HL-60/S4 (cell line): Measurements from ENCODE around the gene BBS2.
"Not testable (repeated sequence)": the region's sequence is repeated elsewhere in the genome, so short reads cannot be mapped to it uniquely, and the experiment has no call there.

Experiments
- in situ Hi-C: fragments of 300-500 bp; cut with MboI; formaldehyde crosslinking; loops from 2 replicates; pipeline ENCODE4 v1.14.3; 2022; ENCODE audit warnings: low sequenced_read_pairs

BBS2 gene

DNA sequence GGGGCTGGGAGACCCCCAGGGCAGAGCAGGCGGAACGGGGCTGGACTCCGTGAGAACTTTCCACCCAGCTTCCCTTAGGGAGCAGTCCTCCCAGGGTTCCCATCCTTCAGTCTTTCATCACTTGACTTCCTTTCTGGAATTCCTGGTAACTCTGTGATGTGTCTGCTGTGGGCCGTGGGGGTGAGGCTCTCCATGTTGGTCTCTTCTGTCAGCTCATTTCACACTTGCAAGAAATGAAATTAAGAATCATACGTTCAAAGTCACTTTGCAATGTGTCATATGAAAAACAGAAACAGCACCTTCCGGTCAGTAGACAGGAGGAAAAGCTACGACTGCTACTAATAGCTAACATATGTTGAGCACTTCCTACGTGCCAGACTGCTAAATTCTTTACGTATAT is 5.4 kb upstream of the BBS2 start:
- in situ Hi-C loops: no loop called here

DNA sequence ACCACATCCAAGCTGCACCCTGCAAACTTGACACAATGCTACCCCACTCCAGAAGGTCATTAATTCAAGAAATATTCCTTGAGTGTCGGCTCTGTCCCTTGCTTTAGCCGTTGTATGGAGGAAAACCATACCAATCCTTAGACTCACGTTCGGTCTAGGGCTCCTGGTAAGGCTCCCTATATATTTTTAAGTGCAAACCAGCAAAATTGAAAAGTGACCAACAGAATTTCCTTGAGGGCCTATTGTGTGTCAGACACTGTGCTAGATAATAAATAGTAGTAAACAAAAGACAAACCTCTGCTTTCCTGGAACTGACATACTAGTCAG is 390 bp upstream of the BBS2 start:
- in situ Hi-C loops: loop anchor here (25.0 kb wide), 1 partner anchor 92 kb away; the partner anchor contains the start of gene MT2A

- in situ Hi-C loops: loop anchor here (25.0 kb wide), 1 partner anchor 94 kb away; the partner anchor contains the start of gene MT2A
Measured at GRCh38 chr16:56518425-56518824, 1.4 kb downstream of the BBS2 start.

DNA sequence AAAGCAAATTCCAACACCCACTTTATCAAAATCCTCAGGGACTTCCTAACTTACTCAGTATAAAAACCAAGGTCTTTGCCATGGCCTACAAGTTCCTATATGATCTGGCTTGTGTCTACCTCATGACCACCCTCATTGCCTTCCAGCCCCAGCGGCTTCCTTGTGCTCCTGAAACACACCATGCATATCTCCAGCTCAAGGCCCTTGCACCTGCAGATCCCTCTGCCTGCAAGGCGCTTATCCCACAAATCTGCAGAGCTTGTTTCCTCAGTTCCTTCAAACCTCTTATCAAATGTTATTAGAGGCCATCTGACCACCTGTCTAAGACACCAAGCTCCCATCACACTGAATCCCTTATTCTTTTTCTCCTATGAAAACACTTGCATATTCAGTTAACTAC is 2.6 kb downstream of the BBS2 start:
- in situ Hi-C loops: loop anchor here (25.0 kb wide), 1 partner anchor 95 kb away; the partner anchor contains the start of gene MT2A

DNA sequence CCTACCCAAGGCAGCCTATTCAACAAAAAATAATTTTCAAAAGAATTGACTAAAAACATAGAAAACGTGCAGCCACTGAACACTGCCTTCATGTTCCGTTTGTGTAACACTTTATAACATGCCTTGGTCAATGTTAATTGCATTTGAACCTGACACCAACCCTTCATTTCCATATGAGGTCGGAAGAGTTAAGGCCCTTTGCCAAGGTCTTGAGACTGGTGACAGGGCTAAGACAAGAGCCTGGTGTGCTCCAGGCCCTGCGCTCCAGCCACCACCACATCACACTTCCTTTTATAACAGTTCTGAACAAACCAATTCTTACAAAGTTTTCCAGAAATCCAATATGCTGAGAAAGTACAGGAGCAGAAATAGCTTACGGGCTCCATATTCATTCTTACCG is 4.2 kb downstream of the BBS2 start:
- in situ Hi-C loops: loop anchor here (25.0 kb wide), 1 partner anchor 97 kb away; the partner anchor contains the start of gene MT2A

DNA sequence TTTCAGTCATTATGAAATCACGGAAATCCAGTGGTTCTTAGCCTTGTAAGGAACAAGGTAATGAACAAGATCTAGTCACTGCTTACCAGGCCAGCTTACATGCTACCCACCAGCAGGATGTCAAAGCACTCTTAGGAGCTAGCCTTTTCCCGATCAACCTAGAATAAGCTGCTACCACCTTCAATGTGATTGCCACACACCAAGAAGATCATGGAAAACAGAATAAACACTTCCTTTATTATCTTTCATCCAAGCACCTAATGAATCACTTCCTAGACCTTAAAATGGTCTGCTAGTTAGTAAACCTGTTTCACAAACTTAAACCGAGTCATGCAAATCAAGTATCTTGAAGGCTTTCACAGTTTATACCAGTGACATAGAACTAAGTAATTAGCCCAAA is 5.0 kb downstream of the BBS2 start:
- in situ Hi-C loops: loop anchor here (25.0 kb wide), 1 partner anchor 97 kb away; the partner anchor contains the start of gene MT2A

- in situ Hi-C loops: loop anchor here (25.0 kb wide), 1 partner anchor 98 kb away; the partner anchor contains the start of gene MT2A
Measured at GRCh38 chr16:56513972-56514371, 5.9 kb downstream of the BBS2 start.

- in situ Hi-C loops: loop anchor here (25.0 kb wide), 1 partner anchor 99 kb away; the partner anchor contains the start of gene MT2A
Measured at GRCh38 chr16:56513091-56513490, 6.7 kb downstream of the BBS2 start.

DNA sequence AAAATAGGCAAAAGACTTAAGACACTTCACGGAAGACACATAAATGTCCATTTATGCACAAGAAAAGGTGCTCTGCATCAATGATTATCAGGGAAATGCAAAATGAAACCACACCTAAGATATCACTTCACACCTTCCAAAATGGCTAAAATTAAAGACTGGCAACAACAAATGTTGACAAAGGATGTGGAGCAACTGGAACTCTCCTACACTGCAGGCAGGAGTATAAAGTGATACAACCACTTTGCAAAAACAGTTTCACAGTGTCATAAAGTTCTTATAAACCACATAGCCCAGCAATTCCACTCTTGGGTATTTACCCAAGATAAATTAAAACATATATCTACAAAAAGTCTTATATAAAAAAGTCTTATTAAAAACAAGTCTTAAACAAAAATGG is 7.8 kb downstream of the BBS2 start:
- in situ Hi-C loops: loop anchor here (25.0 kb wide), 1 partner anchor 100 kb away; the partner anchor contains the start of gene MT2A

DNA sequence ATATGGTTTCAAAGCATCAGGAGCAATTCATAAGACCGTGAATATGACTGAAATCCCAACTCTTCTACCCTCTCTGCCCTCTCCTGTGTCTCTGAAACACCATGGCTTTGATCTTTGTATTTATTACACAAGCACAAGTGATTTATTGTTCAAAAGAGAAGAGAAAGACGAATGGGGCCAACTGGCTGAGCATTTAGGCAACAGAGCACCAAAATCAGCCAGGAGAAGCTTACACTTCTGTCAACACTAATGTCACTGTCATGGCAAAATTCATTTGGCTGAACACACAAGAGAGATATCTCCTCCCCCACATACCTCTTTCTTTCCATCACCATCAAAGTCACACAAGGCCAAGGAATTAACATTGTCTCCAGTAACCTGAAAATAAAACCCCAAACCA is 9.3 kb downstream of the BBS2 start:
- in situ Hi-C loops: loop anchor here (25.0 kb wide), 1 partner anchor 102 kb away; the partner anchor contains the start of gene MT2A

DNA sequence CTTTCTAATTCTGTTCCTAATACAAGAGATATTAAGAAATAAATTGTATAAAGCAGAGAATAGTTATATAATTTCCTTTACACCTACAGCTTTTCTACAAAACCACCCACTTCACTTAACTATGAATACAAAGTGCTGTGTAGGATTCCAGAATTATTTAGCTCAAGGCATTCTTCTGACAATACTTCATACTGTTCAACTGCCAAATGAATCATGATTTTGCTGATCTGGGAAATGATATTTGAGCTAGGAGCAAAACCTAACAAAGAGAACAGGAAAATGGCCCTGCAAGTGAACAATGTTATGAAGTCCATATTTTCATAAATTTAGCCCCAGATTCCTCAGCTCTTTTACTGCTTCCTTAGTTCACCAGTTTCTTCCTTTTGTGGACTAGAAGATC is 12.9 kb downstream of the BBS2 start:
- in situ Hi-C loops: loop anchor here (25.0 kb wide), 1 partner anchor 105 kb away; the partner anchor contains the start of gene MT2A

GRCh38 chr16:56505181-56505580 is 14.6 kb downstream of the BBS2 start:
- in situ Hi-C loops: loop anchor here (25.0 kb wide), 1 partner anchor 107 kb away; the partner anchor contains the start of gene MT2A

GRCh38 chr16:56493815-56494214 is 26.0 kb downstream of the BBS2 start:
- in situ Hi-C loops: no loop called here

- in situ Hi-C loops: no loop called here
Measured at GRCh38 chr16:56493126-56493525, 26.7 kb downstream of the BBS2 start.

DNA sequence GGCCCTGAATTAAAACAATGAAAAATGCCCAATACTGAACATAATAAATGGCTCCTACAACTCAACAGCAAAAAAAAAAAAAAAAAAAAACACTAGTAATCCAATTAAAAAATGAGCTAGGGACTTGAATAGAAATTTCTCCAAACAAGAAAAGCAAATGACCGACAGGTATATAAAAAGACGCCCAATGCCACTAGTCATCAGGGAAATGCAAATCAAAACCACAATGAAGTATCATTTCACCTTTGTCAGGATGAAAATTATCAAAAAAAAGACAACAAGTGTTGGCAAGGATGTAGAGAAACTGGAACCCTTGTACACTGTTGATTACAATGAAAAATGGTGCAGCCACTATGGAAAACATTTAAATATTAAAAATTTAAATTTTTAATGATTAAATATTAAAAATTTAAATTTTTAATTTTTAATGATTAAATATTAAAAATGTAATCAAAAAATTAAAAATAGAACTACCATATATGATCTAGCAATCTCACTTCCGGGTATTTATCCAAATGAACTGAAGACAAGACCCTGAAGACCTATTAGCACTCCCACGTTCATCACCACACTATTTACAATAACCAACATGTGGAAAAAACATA is 28.1 kb downstream of the BBS2 start:
- in situ Hi-C loops: no loop called here

DNA sequence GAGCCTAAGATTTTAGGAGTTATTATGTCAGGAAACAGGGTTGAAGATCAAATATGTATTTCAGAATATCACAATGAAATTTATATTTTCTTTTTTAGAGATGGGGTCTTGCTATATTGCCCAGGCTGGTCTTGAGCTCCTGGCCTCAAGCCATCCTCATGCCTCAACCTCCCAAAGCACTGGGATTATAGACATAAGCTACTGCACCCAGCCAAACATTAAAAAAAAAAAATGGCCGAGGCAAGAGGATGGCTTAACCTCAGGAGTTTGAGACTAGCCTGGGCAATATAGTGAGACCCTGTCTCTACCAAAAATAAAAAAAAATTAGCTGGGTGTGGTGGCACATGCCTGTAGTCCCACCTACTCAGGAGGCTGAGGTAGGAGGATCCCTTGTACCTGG is 31.0 kb downstream of the BBS2 start:
- in situ Hi-C loops: not testable (repeated sequence)

DNA sequence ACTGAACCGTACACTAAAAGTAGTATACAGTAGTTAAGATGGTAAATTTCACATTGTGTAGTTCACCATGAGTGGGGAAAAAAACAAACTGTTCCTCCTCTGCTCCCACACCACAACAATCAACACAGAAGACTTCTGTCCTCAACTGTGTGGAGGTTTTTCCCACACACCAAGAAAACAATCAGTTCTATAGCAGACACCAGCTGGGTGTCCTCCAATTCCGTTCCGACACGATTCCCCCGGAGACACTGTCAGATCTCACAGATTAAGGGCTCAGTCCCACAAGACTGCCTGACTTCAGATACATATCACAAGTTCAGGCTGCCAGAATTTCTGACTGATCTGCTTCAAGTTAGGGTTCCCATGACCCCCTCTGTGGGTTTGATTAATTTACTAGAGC is 31.8 kb downstream of the BBS2 start:
- in situ Hi-C loops: no loop called here

DNA sequence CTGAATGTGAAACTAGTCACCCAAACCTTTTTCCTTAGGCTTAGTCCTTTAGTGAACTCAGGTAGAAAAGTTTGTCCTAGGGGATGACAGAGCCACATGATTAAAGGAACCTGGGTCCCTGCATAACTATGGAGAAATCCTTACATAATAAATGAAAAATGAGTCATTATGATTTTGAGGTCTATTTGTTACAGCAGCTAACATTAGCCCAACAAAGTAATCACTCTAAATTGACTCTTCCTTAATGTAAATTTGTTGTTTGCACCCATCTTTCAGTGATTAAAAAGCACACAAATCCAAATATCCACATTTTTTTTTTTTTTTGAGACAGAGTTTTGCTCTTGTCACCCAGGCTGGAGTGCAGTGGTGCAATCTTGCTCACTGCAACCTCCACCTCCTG is 36.4 kb downstream of the BBS2 start:
- in situ Hi-C loops: no loop called here

GRCh38 chr16:56482683-56483236 is 37.1 kb downstream of the BBS2 start:
- in situ Hi-C loops: no loop called here

DNA sequence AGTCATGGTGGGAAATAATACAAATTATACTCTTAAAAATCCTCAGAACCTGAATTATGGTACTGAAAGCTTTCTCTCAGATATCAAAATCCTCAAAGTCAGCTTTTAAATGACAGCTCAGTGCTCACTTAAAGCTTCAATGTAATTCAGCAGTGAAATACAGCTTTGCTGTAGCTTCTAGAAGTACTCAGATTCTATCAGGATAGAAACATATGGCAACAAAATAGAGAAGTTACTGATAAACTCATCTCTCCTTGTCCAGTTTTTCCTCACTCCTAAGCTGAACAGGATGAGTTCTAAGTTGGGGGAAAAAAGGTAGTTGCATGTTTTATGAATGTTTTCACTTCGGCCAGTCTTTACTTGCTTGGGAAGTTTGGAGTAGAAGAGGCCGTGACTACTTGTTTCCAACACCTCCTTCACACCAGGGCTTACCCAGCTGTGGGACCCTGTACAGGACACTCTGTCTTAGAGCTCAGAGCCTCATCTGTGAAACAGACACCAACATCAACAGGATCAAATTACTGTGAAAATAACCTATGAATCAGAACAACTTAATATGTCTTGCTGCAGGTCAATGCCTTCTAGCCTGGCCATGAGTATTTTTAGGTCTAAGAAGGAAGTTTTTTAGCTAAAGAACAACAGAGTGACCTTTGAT is 38.2 kb downstream of the BBS2 start:
- in situ Hi-C loops: no loop called here

DNA sequence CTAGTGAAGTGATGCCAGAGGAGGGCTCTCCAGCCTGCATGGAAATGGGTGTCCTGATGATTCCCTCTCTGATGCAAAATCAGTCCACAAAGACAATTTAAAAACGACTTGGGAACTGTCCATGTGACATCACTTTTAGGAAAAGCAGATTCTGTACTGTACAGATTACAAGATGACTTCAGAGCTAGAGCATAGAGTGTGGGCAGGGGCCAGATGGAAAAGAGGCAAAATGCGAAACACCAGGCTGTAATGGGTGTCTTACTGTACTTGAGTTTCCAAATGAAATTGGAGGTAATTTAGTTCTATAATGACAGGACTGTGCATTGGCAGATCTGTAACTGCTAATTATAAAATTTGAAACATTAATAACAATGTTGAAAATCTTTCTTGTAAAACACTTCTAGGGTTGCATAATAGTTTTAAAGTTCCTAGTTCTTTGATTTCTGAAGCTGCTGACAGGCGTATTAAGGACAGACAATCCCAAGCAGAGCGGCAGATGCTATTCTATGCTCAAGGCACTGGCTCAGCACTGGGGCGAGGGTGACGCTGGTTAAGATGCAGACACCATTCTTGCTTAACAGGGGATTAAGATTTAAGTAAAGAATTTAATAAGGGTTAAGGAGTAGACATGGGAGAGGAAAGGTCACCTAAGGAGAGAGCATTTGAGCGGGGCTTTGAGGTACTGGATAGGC is 38.9 kb downstream of the BBS2 start:
- in situ Hi-C loops: no loop called here
